B cell (primary cell): ENCODE results near the gene SERPINB6. TPM values are rescaled to one million over a fixed set of nuclear protein-coding genes. Genes with fewer than 3 reads are reported as not detected.

Source experiments
- ATAC-seq: fragments of 200-7000 bp; cut with Tn5 transposase; one replicate; pipeline ENCODE4 v1.10.0; 2021; ENCODE audit warnings: low read depth, mild to moderate bottlenecking, moderate number of reproducible peaks, moderate library complexity
- CTCF ChIA-PET: fragments of 350-600 bp; sonication (Branson Sonifier 250); formaldehyde crosslinking; loops from one replicate; lab custom pipeline; 2021; ENCODE audit warnings: antibody characterized with exemption, inconsistent platforms; lab: Charles Lee
- POLR2A ChIA-PET: fragments of 350-600 bp; sonication (Branson Sonifier 250); formaldehyde crosslinking; loops from one replicate; lab custom pipeline; 2021; ENCODE audit warnings: antibody characterized with exemption; lab: Charles Lee
- DNase-seq: peaks from one replicate; pipeline ENCODE4 v3.0.0; 2013
- H2AFZ ChIP-seq: 2 replicates; pipeline ENCODE4 v1.6.1; 2012; ENCODE audit warnings: mild to moderate bottlenecking, low read depth, low read length; ENCODE audit not compliant: insufficient read depth, poor library complexity, severe bottlenecking
- H3K27ac ChIP-seq, 2 donors: 1 replicate in 1 of 2; 2 replicates in 1 of 2; pipeline ENCODE4 v1.5.1; 2012 to 2013; ENCODE audit warnings: low read length in 2 of 2, mild to moderate bottlenecking in 2 of 2, moderate library complexity in 1 of 2
- H3K27me3 ChIP-seq, 4 experiments: fragments of 200-600 bp in 1 of 4; sonication (generic) in 1 of 4; replicated peaks in 1 of 4; 1 replicate in 2 of 4; 2 replicates in 2 of 4; pipeline versions ENCODE4 v1.6.1 to v1.7.0; 2013 to 2016; ENCODE audit warnings: low read length in 3 of 4, mild to moderate bottlenecking in 2 of 4, mixed read lengths in 1 of 4, moderate library complexity in 1 of 4; ENCODE audit not compliant: insufficient read depth in 4 of 4, control insufficient read depth in 3 of 4; ENCODE audit errors: control extremely low read depth in 1 of 4
- H3K36me3 ChIP-seq, 2 experiments: replicated peaks in 1 of 2; 1 replicate in 1 of 2; 2 replicates in 1 of 2; pipeline versions ENCODE4 v1.6.1 to v1.7.1; 2013; ENCODE audit warnings: low read length in 1 of 2; ENCODE audit not compliant: insufficient read depth in 2 of 2, control insufficient read depth in 1 of 2; ENCODE audit errors: control extremely low read depth in 1 of 2, extremely low read depth in 1 of 2
- H3K4me1 ChIP-seq, 2 donors: fragments of 200-600 bp in 1 of 2; sonication (generic) in 1 of 2; 1 replicate in 1 of 2; 2 replicates in 1 of 2; pipeline versions ENCODE4 v1.5.1 to v1.6.1; 2013 to 2017; ENCODE audit warnings: low read length in 2 of 2; ENCODE audit not compliant: control insufficient read depth in 2 of 2, insufficient read depth in 2 of 2
- H3K4me2 ChIP-seq: replicated peaks from 2 replicates; pipeline ENCODE3; 2012; ENCODE audit warnings: mild to moderate bottlenecking, low read depth, low read length; ENCODE audit not compliant: poor library complexity, severe bottlenecking
- H3K4me3 ChIP-seq, 5 experiments: fragments of 200-600 bp in 1 of 5; sonication (generic) in 1 of 5; 1 replicate in 3 of 5; 2 replicates in 2 of 5; pipeline versions ENCODE4 v1.5.1 to v1.7.0; 2011 to 2016; ENCODE audit warnings: low read length in 4 of 5, mild to moderate bottlenecking in 4 of 5, low read depth in 2 of 5, control low read depth in 1 of 5, moderate library complexity in 1 of 5; ENCODE audit not compliant: insufficient read depth in 1 of 5; ENCODE audit errors: control extremely low read depth in 1 of 5, extremely low read depth in 1 of 5
- H3K79me2 ChIP-seq: fragments of 200-600 bp; sonication (generic); one replicate; pipeline ENCODE4 v1.6.0; 2016; ENCODE audit warnings: low read length; ENCODE audit not compliant: control insufficient read depth, insufficient read depth
- H3K9ac ChIP-seq: fragments of 200-600 bp; sonication (generic); 2 replicates; pipeline ENCODE4 v1.6.1; 2017; ENCODE audit warnings: mild to moderate bottlenecking, low read length, moderate library complexity
- H3K9me3 ChIP-seq, 3 donors: one replicate each; pipeline versions ENCODE4 v1.6.1 to v1.7.1; 2013; ENCODE audit warnings: low read length in 2 of 3; ENCODE audit not compliant: control insufficient read depth in 2 of 3, insufficient read depth in 1 of 3; ENCODE audit errors: control extremely low read depth in 1 of 3
- H4K20me1 ChIP-seq: 2 replicates; pipeline ENCODE4 v1.6.0; 2012; ENCODE audit warnings: mild to moderate bottlenecking, low read length; ENCODE audit not compliant: insufficient read depth, control insufficient read depth, poor library complexity, severe bottlenecking
- H3K27ac Mint-ChIP-seq: one replicate; pipeline ENCODE4 v1.8.0; 2021; ENCODE audit warnings: mixed read lengths
- H3K27me3 Mint-ChIP-seq: one replicate; pipeline ENCODE4 v1.8.0; 2021; ENCODE audit warnings: mixed read lengths
- H3K4me1 Mint-ChIP-seq: one replicate; pipeline ENCODE4 v1.8.0; 2021; ENCODE audit warnings: mixed read lengths
- H3K4me3 Mint-ChIP-seq: one replicate; pipeline ENCODE4 v1.8.0; 2021; ENCODE audit warnings: mixed read lengths
- H3K9me3 Mint-ChIP-seq: one replicate; pipeline ENCODE4 v1.8.0; 2022; ENCODE audit warnings: mixed read lengths; ENCODE audit not compliant: insufficient read depth
- EZH2 ChIP-seq: IDR thresholded peaks from 2 replicates; pipeline ENCODE4 v1.6.1; 2012; ENCODE audit warnings: borderline replicate concordance, low read depth, mild to moderate bottlenecking, moderate library complexity, low read length; ENCODE audit not compliant: insufficient read depth, poor library complexity, severe bottlenecking
- WGBS: methylation state at CpG from one replicate; pipeline ENCODE4 v1.1.5; 2013; ENCODE audit warnings: missing lambda C conversion rate; ENCODE audit not compliant: insufficient coverage; 5-methylcytosine and 5-hydroxymethylcytosine counted together
- intact Hi-C: fragments of 100-400 bp; cut with micrococcal nuclease; formaldehyde crosslinking; loops from one replicate; pipeline ENCODE4 v1.10.0; 2022
- polyA plus RNA-seq: library from polyadenylated mRNA; depleted of rRNA; stranded (reverse); fragments of >200 nt; gene quantifications from 2 replicates; pipeline ENCODE4 v1.2.3, GENCODE V29; 2012
- total RNA-seq, 2 donors: library from RNA; stranded (reverse); fragments of 120-200 nt in 1 of 2; gene quantifications; 1 replicate in 1 of 2; 2 replicates in 1 of 2; pipeline versions ENCODE4 v1.2.3 to v1.2.4, GENCODE V29; 2013 to 2022
- TF ChIP-seq, protein P1 (sequence below): fragments of 200-600 bp; IDR thresholded peaks from one replicate; pipeline ENCODE4 v1.8.0; 2022; ENCODE audit warnings: antibody characterized with exemption, mild to moderate bottlenecking

Gene SERPINB6
- total and polyA plus RNA-seq, 2 donors (not counting 1 experiment from before 2014, with no cell fraction given) = 35.2 to 58.5 TPM

DNA sequence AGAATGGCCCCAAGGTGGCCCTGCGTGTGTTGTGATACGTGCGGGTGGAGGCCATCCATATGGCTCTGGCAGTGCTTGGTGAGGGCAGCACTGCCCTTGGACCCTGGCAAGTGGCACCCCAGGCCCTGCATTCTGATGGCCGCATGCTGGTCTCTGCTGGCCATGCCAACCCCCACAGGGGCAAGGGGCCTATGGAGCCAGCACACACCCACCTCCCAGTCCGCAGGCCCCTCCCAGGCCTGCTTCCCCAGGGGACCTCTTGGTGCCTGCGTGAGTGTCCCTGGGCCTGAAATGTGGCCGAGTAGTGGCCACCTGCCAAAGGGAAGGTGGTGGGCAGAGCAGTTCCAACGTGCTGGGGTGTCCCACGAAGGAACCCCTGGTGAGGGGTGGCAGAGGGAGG is 45.9 kb upstream of the SERPINB6 start:
- WGBS = 98% methylated on average over 9 of the region's 9 CpGs
- Mint-ChIP-seq H3K4me3 (no peak overlapping the region), H3K9me3 (peaks cover 4% of the 10 kb centered on the region), H3K27me3 (no peaks in the 10 kb centered on the region), H3K4me1 (no peaks in the 10 kb centered on the region), H3K27ac (no peak overlapping the region)
- no peak for TF ChIP-seq EZH2
- TF ChIP-seq, protein P1, sequence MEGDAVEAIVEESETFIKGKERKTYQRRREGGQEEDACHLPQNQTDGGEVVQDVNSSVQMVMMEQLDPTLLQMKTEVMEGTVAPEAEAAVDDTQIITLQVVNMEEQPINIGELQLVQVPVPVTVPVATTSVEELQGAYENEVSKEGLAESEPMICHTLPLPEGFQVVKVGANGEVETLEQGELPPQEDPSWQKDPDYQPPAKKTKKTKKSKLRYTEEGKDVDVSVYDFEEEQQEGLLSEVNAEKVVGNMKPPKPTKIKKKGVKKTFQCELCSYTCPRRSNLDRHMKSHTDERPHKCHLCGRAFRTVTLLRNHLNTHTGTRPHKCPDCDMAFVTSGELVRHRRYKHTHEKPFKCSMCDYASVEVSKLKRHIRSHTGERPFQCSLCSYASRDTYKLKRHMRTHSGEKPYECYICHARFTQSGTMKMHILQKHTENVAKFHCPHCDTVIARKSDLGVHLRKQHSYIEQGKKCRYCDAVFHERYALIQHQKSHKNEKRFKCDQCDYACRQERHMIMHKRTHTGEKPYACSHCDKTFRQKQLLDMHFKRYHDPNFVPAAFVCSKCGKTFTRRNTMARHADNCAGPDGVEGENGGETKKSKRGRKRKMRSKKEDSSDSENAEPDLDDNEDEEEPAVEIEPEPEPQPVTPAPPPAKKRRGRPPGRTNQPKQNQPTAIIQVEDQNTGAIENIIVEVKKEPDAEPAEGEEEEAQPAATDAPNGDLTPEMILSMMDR = no peak
- no peaks in the 10 kb centered on the region for H3K79me2 ChIP-seq
- ATAC-seq (no peak), DNase-seq (no peak)
- H3K4me2 ChIP-seq = no peak overlapping the region
- H3K4me1 ChIP-seq = peaks cover 0 to 1% of the 10 kb centered on the region in 2 donors
- no peak overlapping the region for H2AFZ ChIP-seq
- no peak overlapping the region for H3K4me3 ChIP-seq
- no peaks in the 10 kb centered on the region for H4K20me1 ChIP-seq
- ChIA-PET CTCF (interaction anchor here (1.7 kb wide), 1 partner anchor 15 kb away, joined by 4 read pairs; no protein-coding TSS in a partner anchor), POLR2A (no interaction called here)
- no peak overlapping the region for H3K9ac ChIP-seq
- no peaks in the 10 kb centered on the region for H3K27me3 ChIP-seq
- no peak overlapping the region for H3K27ac ChIP-seq
- intact Hi-C loops = no loop called here
- peaks cover 0 to 6% of the 10 kb centered on the region in 2 experiments for H3K36me3 ChIP-seq
- H3K9me3 ChIP-seq = peaks cover 1 to 4% (median 2%) of the 10 kb centered on the region in 3 donors

GRCh38 chr6:3016473-3017280 is 45.3 kb upstream of the SERPINB6 start:
- Mint-ChIP-seq H3K27me3 (no peaks in the 10 kb centered on the region), H3K4me3 (no peak overlapping the region), H3K27ac (no peak overlapping the region), H3K9me3 (peaks cover 6% of the 10 kb centered on the region), H3K4me1 (no peaks in the 10 kb centered on the region)
- CTCF ChIA-PET = interaction anchor here (1.7 kb wide), 1 partner anchor 15 kb away, joined by 4 read pairs; no protein-coding TSS in a partner anchor
- intact Hi-C loops = no loop called here
- no peak for ATAC-seq
- H3K9me3 ChIP-seq = peaks cover 2 to 8% (median 5%) of the 10 kb centered on the region in 3 donors
- no peak overlapping the region for H3K27ac ChIP-seq
- POLR2A ChIA-PET = no interaction called here
- no peak overlapping the region for H3K9ac ChIP-seq
- peaks cover 0 to 6% of the 10 kb centered on the region in 2 experiments for H3K36me3 ChIP-seq
- H3K27me3 ChIP-seq = no peaks in the 10 kb centered on the region
- H3K4me1 ChIP-seq = no peaks in the 10 kb centered on the region
- H3K4me3 ChIP-seq = no peak overlapping the region
- H2AFZ ChIP-seq = no peak overlapping the region
- no peaks in the 10 kb centered on the region for H4K20me1 ChIP-seq
- H3K4me2 ChIP-seq = no peak overlapping the region
- H3K79me2 ChIP-seq = no peaks in the 10 kb centered on the region
- TF ChIP-seq, protein P1 = no peak
- TF ChIP-seq EZH2 = no peak
- DNase-seq = no peak
- WGBS = 98% methylated on average over 13 of the region's 17 CpGs
